ENCODE results near the gene XRCC4. TPM values are rescaled to one million over a fixed set of nuclear protein-coding genes. Genes with fewer than 3 reads are reported as not detected.
A peak's percentile ranks its signal among the peaks of the same experiment; 100 is the strongest.

XRCC4 gene
- total RNA-seq, 2 donors from 2014 or later: 12.3 to 13.4 TPM

DNA sequence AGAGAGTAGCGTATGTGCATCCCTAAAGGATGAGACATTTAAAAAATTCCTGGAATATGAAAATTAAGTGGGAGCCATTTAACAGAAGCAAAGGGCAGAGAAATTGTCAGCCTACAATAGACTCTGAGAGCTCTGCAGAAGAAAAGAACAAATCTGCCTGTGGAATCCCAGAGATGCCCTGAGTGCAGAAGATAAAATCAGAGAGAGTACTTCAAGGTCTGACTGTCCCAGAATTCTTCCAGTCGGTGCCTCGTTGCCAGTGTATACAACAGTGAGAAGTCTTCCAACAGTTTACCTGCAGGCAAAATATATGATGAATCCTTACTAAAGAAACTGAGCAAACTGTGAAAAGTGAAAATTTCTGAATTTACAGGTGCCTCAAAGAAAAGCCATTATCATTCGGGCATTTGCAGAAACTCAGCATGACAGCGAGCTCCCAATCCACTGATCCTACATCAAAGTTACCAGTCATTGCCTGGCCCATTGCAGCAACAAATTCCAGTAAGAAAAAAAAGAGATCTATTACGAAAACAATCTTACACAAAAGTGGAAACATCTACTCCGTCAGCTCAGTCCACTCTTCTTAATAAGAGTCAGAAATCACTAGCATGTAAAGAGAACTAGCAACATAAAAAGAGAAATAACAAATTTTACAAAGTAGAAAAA is 301.4 kb downstream of the XRCC4 start:
- DNase-seq (no peak), ATAC-seq (replicated peaks in 1 of 2) (no peak)
- Mint-ChIP-seq H3K27ac (no peak overlapping the region), H3K36me3 (ENCODE audit: insufficient read depth in 2 of 2) (peaks cover 1 to 3% of the 10 kb centered on the region in 2 donors), H3K4me1 (ENCODE audit: low read depth) (no peaks in the 10 kb centered on the region), H3K4me3 (no peak overlapping the region), H3K9me3 (peaks cover 2% of the 10 kb centered on the region in 2 donors), H3K27me3 (ENCODE audit: low read depth) (no peaks in the 10 kb centered on the region)

GRCh38 chr5:83385812-83386211 is 308.5 kb downstream of the XRCC4 start:
- H3K4me1 Mint-ChIP-seq (ENCODE audit: low read depth): no peaks in the 10 kb centered on the region
- no peaks in the 10 kb centered on the region for H3K27me3 Mint-ChIP-seq (ENCODE audit: low read depth)
- H3K9me3 Mint-ChIP-seq: peaks cover 2 to 4% of the 10 kb centered on the region in 2 donors
- no peak overlapping the region for H3K27ac Mint-ChIP-seq
- ATAC-seq (replicated peaks in 1 of 2) (no peak), DNase-seq (no peak)
- H3K36me3 Mint-ChIP-seq (ENCODE audit: insufficient read depth in 2 of 2): peaks cover 1 to 3% of the 10 kb centered on the region in 2 donors
- H3K4me3 Mint-ChIP-seq: no peak overlapping the region

DNA sequence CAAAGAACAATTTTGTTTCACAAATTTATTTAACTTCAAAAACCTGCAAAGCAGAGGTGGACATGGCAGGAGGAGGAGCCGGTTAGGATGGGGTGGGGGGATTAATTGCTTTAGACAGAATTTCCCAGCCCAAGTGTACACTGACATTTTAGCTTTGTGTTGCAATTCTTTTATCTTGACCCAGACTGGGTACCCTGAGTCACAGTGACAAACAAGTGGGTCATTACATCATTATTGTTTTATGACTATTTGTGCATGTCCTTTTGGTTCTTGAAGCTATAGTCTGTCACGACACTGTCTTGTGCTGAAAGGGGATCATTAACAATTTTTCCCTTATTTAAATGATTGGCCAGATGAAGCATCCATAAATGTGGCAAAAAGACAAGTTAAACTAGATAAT is 309.7 kb downstream of the XRCC4 start:
- Mint-ChIP-seq H3K27me3 (ENCODE audit: low read depth) (no peaks in the 10 kb centered on the region), H3K4me3 (no peak overlapping the region), H3K9me3 (peaks cover 2 to 4% of the 10 kb centered on the region in 2 donors), H3K36me3 (ENCODE audit: insufficient read depth in 2 of 2) (peaks cover 1 to 3% of the 10 kb centered on the region in 2 donors), H3K4me1 (ENCODE audit: low read depth) (no peaks in the 10 kb centered on the region), H3K27ac (no peak overlapping the region)
- no peak for ATAC-seq (replicated peaks in 1 of 2)
- DNase-seq: no peak

- no peaks in the 10 kb centered on the region for H3K36me3 Mint-ChIP-seq (ENCODE audit: insufficient read depth in 2 of 2)
- no peak for ATAC-seq (replicated peaks in 1 of 2)
- H3K4me3 Mint-ChIP-seq: no peak overlapping the region
Measured at GRCh38 chr5:83388608-83389007, 311.3 kb downstream of the XRCC4 start.

GRCh38 chr5:83392766-83393503 is 315.6 kb downstream of the XRCC4 start:
- ATAC-seq (replicated peaks in 1 of 2): no peak
- H3K27ac Mint-ChIP-seq: no peak overlapping the region

More at GRCh38 chr5:83388608-83389007, 311.3 kb downstream of the XRCC4 start:
- no peak for DNase-seq
- Mint-ChIP-seq H3K27ac (no peak overlapping the region), H3K4me1 (ENCODE audit: low read depth) (no peaks in the 10 kb centered on the region), H3K27me3 (ENCODE audit: low read depth) (no peaks in the 10 kb centered on the region), H3K9me3 (peaks cover 0 to 2% of the 10 kb centered on the region in 2 donors)

GRCh38 chr5:83393504-83393866 is 316.1 kb downstream of the XRCC4 start:
- H3K4me1 Mint-ChIP-seq (ENCODE audit: low read depth): no peaks in the 10 kb centered on the region
- H3K4me3 Mint-ChIP-seq: no peak overlapping the region
- no peaks in the 10 kb centered on the region for H3K9me3 Mint-ChIP-seq
- H3K36me3 Mint-ChIP-seq (ENCODE audit: insufficient read depth in 2 of 2): no peaks in the 10 kb centered on the region
- H3K27me3 Mint-ChIP-seq (ENCODE audit: low read depth): no peaks in the 10 kb centered on the region
- H3K27ac Mint-ChIP-seq: no peak overlapping the region
- ATAC-seq (replicated peaks in 1 of 2) (no peak), DNase-seq (no peak)

More at GRCh38 chr5:83392766-83393503, 315.6 kb downstream of the XRCC4 start:
- H3K36me3 Mint-ChIP-seq (ENCODE audit: insufficient read depth in 2 of 2): no peaks in the 10 kb centered on the region
- H3K27me3 Mint-ChIP-seq (ENCODE audit: low read depth): no peaks in the 10 kb centered on the region
- no peaks in the 10 kb centered on the region for H3K4me1 Mint-ChIP-seq (ENCODE audit: low read depth)
- no peaks in the 10 kb centered on the region for H3K9me3 Mint-ChIP-seq
- no peak overlapping the region for H3K4me3 Mint-ChIP-seq
- no peak for DNase-seq

DNA sequence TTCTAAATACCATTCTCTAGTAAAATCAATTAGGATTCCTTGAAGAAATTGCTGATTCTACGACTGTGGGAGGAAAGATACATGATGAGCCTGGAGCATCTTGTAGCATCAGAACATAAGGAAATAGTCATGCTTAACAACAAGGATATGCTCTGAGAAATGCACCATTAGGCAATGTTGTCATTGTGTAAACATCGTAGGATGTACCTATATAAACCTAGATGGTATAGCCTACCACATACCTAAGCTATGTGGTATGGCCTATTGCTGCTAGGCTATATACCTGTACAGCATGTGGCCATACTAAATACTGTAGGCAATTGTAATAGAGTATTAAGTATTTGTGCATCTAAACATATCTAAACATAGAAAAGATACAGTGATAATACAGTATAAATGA is 316.8 kb downstream of the XRCC4 start:
- Mint-ChIP-seq H3K4me1 (ENCODE audit: low read depth) (no peaks in the 10 kb centered on the region), H3K9me3 (no peaks in the 10 kb centered on the region), H3K27me3 (ENCODE audit: low read depth) (no peaks in the 10 kb centered on the region), H3K27ac (no peak overlapping the region), H3K36me3 (ENCODE audit: insufficient read depth in 2 of 2) (no peaks in the 10 kb centered on the region), H3K4me3 (no peak overlapping the region)
- ATAC-seq (replicated peaks in 1 of 2): no peak
- no peak for DNase-seq

DNA sequence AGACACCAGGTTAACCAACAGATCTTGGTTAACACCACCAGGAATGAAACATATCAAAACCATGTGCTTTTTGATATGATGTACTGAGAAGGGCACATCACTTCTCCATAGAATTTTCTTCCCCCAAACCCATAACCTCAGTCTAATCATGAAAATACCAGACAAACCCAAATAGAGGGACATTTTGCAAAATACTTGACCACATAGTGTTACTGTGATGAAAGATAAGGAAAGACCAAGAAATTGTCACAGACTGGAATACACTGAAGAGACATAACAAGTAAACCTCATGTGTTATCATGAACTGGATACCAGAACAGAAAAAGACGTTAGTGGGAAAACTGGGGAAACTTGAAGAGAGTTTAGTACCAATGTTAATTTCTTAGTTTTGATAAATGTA is 319.3 kb downstream of the XRCC4 start:
- DNase-seq (no peak), ATAC-seq (replicated peaks in 1 of 2) (no peak)
- no peaks in the 10 kb centered on the region for H3K27me3 Mint-ChIP-seq (ENCODE audit: low read depth)
- H3K4me3 Mint-ChIP-seq: no peak overlapping the region
- no peaks in the 10 kb centered on the region for H3K9me3 Mint-ChIP-seq
- no peaks in the 10 kb centered on the region for H3K36me3 Mint-ChIP-seq (ENCODE audit: insufficient read depth in 2 of 2)
- H3K4me1 Mint-ChIP-seq (ENCODE audit: low read depth): peaks cover 7% of the 10 kb centered on the region
- no peak overlapping the region for H3K27ac Mint-ChIP-seq

DNA sequence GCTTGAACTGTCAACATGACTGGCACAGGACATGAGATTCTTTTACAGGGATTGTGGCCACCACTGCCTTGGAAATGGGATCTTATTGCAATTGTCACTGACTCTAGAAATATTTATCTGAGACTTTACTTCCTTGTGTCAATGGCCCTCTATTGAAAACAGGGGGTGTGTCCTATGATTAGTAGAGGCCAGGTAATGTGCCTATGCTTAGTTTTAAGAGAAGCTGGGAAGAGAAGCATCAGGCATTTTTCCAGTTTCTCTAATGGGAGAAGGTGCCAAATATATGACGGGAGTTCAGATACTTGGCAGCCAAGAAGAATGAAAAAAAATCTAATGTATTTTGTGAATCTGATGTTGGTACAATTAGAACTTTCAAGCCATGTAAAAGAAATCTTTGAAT is 320.3 kb downstream of the XRCC4 start:
- Mint-ChIP-seq H3K4me3 (no peak overlapping the region), H3K36me3 (ENCODE audit: insufficient read depth in 2 of 2) (no peaks in the 10 kb centered on the region), H3K27ac (no peak overlapping the region), H3K27me3 (ENCODE audit: low read depth) (no peaks in the 10 kb centered on the region), H3K4me1 (ENCODE audit: low read depth) (peaks cover 7% of the 10 kb centered on the region), H3K9me3 (no peaks in the 10 kb centered on the region)
- ATAC-seq (replicated peaks in 1 of 2) (no peak), DNase-seq (no peak)

DNA sequence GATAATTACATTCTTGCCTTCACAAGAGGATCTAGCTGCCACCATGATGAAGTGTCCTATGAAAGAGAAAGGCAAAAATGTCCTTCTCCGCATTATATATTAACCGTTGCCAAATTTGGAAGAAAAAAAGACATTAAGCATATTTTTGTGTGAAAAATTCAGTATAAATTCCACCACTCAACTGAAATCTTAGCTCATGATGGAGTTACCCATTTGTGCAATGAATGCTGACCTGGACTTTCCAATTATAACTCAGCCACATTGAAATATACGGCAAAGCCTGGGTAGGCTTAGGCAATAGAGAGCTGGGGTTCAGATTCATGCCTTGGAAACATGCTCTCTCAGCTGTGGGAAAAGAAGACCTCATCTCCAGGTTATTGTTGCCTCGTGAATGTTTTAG is 322.9 kb downstream of the XRCC4 start:
- Mint-ChIP-seq H3K27me3 (ENCODE audit: low read depth) (no peaks in the 10 kb centered on the region), H3K4me3 (no peak overlapping the region), H3K4me1 (ENCODE audit: low read depth) (peaks cover 7% of the 10 kb centered on the region), H3K36me3 (ENCODE audit: insufficient read depth in 2 of 2) (no peaks in the 10 kb centered on the region), H3K27ac (no peak overlapping the region), H3K9me3 (no peaks in the 10 kb centered on the region)
- ATAC-seq (replicated peaks in 1 of 2) (no peak), DNase-seq (no peak)

GRCh38 chr5:83400701-83401100 is 323.4 kb downstream of the XRCC4 start:
- Mint-ChIP-seq H3K36me3 (ENCODE audit: insufficient read depth in 2 of 2) (no peaks in the 10 kb centered on the region), H3K27ac (no peak overlapping the region), H3K4me1 (ENCODE audit: low read depth) (peaks cover 7% of the 10 kb centered on the region), H3K27me3 (ENCODE audit: low read depth) (no peaks in the 10 kb centered on the region), H3K9me3 (no peaks in the 10 kb centered on the region), H3K4me3 (no peak overlapping the region)
- ATAC-seq (replicated peaks in 1 of 2) (no peak), DNase-seq (no peak)

- no peaks in the 10 kb centered on the region for H3K36me3 Mint-ChIP-seq (ENCODE audit: insufficient read depth in 2 of 2)
- H3K4me1 Mint-ChIP-seq (ENCODE audit: low read depth): peaks cover 7% of the 10 kb centered on the region
- no peaks in the 10 kb centered on the region for H3K27me3 Mint-ChIP-seq (ENCODE audit: low read depth)
- ATAC-seq (replicated peaks in 1 of 2): peak; percentile 87 to 91
- no peaks in the 10 kb centered on the region for H3K9me3 Mint-ChIP-seq
- no peak overlapping the region for H3K27ac Mint-ChIP-seq
- DNase-seq: peak; percentile 2 to 8
- H3K4me3 Mint-ChIP-seq: peak overlapping the region in 1 of 2 donors; percentile 5
Measured at GRCh38 chr5:83401122-83401731, 323.9 kb downstream of the XRCC4 start.

- Mint-ChIP-seq H3K27ac (no peak overlapping the region), H3K4me3 (peak overlapping the region in 1 of 2 donors; percentile 5), H3K36me3 (ENCODE audit: insufficient read depth in 2 of 2) (no peaks in the 10 kb centered on the region), H3K9me3 (no peaks in the 10 kb centered on the region), H3K27me3 (ENCODE audit: low read depth) (no peaks in the 10 kb centered on the region), H3K4me1 (ENCODE audit: low read depth) (peaks cover 7% of the 10 kb centered on the region)
- ATAC-seq (replicated peaks in 1 of 2) (no peak), DNase-seq (no peak)
Measured at GRCh38 chr5:83401775-83402174, 324.4 kb downstream of the XRCC4 start.

Measured in activated T-cell treated with anti-CD3 and anti-CD28 coated beads, Interleukin-2, amount 50 U/mL, for 72 hours (primary cell).